Activated CD8-positive, alpha-beta memory T cell treated with anti-CD3 and anti-CD28 coated beads, Interleukin-2, amount 50 U/mL, for 1 hour (primary cell): ENCODE measurements around the gene MIGA2.
A peak's percentile ranks its signal among the peaks of the same experiment; 100 is the strongest.
"Not testable (repeated sequence)": the region's sequence is repeated elsewhere in the genome, so short reads cannot be mapped to it uniquely, and the experiment has no call there.

ENCODE experiments used
- DNase-seq: peaks from one replicate; pipeline ENCODE4 v3.0.0-alpha.2; 2020; ENCODE audit errors: extremely low read depth

Gene MIGA2, protein sequence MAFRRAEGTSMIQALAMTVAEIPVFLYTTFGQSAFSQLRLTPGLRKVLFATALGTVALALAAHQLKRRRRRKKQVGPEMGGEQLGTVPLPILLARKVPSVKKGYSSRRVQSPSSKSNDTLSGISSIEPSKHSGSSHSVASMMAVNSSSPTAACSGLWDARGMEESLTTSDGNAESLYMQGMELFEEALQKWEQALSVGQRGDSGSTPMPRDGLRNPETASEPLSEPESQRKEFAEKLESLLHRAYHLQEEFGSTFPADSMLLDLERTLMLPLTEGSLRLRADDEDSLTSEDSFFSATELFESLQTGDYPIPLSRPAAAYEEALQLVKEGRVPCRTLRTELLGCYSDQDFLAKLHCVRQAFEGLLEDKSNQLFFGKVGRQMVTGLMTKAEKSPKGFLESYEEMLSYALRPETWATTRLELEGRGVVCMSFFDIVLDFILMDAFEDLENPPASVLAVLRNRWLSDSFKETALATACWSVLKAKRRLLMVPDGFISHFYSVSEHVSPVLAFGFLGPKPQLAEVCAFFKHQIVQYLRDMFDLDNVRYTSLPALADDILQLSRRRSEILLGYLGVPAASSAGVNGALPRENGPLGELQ

GRCh38 chr9:129036241-129036922 is at the start of gene MIGA2:
TSS of gene MIGA2 (plus strand) at chr9:129036626. CDS start at chr9:129040595, 3,969 bp downstream.
- DNase-seq: peak; percentile 91

- DNase-seq: no peak
Observed at GRCh38 chr9:128986671-128987070, 49.8 kb upstream of the MIGA2 start.

- no peak for DNase-seq
Observed at GRCh38 chr9:128987805-128988204, 48.6 kb upstream of the MIGA2 start.

GRCh38 chr9:128992995-128993394 is 43.4 kb upstream of the MIGA2 start:
- no peak for DNase-seq

DNA sequence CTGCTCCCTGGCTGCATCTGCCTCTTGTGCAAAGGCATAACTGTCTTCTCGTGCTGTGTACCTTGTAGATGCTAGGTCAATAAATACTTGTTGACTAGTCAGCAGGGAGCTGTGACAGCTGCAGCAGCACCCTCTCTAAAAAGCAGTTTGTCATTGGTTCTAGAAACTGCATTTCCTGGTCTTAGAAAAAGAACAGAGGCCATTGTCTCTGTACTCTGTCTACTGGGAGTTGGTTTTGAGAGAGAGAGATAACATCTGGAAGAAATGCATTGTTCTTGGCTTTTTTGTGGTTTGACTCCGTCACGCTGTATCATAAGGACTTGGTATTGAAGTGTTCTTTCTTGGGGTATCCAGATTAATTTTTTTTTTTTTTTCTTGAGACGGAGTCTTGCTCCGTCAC is 40.6 kb upstream of the MIGA2 start:
- no peak for DNase-seq

DNA sequence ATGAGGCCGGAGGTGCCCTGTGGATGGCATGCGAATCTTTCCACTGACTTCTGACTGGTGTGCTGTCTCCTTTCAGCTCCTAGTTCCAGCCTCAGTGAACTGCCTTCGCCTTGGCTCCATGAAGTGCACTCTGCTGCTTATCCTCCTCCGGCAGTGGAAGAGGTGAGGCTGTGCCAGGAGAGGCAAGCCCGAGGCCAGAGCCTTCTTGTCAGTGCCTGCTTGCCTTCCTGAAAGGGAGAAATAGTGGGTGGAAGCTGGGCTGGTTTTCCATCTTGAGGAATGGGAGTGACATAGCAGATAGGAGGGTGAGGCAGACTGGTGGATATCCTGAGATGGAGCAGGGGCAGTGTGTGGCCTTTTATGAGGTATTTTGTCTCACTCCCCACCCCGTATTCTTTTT is 38.0 kb upstream of the MIGA2 start:
- no peak for DNase-seq

GRCh38 chr9:128999581-129000206 is 36.7 kb upstream of the MIGA2 start:
- DNase-seq: no peak

GRCh38 chr9:129001504-129002325 is 34.7 kb upstream of the MIGA2 start:
- no peak for DNase-seq

- DNase-seq: no peak
Observed at GRCh38 chr9:129002992-129003391, 33.4 kb upstream of the MIGA2 start.

DNA sequence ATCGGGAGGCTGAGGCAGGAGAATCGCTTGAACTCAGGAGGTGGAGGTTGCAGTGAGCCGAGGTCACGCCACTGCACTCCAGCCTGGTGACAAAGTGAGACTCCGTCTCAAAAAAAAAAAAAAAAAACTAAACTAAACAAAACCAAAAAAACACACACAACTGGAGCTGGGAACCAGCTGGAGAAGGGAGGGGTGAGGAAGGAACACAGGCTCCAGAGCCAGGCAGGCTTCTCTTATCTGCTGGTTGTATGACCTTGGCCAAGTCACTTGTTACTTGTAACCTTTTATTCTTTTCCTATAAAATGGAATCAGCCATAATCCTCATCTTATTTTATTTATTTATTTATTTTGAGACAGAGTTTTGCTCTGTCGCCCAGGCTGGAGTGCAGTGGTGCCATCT is 32.3 kb upstream of the MIGA2 start:
- DNase-seq: not testable (repeated sequence)

GRCh38 chr9:129005336-129005997 is 31.0 kb upstream of the MIGA2 start:
- DNase-seq: no peak

GRCh38 chr9:129006328-129007034 is 29.9 kb upstream of the MIGA2 start:
- no peak for DNase-seq

DNA sequence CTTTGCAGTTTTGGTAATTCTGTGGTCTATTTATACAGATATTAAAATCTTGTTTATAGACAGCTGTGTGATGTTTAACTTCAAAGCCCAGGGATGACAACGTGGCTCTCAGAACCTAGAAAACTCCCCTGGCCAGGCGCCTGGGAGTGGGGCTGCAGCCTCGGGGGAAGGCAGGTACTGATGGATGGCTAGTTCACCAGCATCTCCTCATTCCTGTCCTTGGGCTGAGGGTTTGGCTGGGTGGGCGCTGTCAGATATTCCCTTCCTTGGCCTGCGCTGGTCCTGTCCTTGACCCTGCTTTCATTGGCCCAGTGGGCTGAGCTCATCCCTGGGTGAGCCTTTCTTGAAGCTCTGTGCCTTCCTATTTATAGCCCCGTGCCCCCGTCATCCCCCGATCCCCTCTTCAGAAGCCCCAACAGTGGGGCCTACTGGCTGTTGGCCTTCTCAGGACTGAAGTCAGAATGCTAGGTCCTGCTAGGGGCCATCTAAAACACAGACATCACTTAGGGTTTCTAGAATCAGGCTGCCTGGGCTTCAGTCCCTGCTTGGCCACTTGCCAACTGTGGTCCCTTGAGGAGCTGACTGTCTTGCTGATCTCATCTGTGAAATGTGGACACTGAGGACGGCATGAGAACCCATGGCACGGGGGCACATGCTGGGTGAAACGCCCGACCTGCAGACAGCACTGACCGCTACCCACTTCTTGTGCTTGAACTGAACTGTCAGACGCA is 29.2 kb upstream of the MIGA2 start:
- no peak for DNase-seq

DNA sequence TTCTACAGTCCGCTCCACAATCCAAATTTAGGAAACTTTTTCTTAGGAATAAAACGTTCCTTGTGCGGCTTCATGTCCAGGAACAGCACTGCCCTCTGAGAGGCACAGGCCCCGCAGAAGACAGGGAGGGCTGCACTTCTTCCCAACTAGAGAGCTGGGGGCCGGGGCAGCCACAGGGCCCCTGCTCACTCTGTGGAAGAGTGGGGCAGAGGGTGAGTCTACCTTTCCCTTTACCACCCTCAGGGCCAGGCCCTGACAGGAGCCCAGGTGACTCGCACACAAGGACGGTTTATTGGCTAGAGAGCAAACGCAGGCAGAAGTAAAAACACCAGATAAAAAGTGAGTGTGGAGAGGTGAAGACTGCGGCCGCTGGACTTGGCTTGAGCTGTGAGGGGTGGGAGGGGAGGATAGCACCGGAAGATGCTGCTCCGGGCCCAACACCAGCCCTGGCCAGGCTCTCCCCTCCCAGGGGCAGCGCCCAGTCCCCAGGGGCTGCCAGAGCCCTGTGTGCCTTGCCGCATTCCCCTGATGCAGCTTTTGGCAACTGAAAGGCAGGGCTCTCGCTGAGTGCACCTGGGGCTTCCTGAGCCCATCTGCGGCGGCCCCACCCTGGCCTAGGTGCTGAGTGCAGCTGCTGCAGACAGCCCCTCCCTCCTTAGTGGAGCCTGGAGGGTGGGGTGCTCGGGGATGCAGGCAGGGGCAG is 28.5 kb upstream of the MIGA2 start:
- DNase-seq: no peak

- no peak for DNase-seq
Observed at GRCh38 chr9:129008469-129008965, 27.9 kb upstream of the MIGA2 start.

DNA sequence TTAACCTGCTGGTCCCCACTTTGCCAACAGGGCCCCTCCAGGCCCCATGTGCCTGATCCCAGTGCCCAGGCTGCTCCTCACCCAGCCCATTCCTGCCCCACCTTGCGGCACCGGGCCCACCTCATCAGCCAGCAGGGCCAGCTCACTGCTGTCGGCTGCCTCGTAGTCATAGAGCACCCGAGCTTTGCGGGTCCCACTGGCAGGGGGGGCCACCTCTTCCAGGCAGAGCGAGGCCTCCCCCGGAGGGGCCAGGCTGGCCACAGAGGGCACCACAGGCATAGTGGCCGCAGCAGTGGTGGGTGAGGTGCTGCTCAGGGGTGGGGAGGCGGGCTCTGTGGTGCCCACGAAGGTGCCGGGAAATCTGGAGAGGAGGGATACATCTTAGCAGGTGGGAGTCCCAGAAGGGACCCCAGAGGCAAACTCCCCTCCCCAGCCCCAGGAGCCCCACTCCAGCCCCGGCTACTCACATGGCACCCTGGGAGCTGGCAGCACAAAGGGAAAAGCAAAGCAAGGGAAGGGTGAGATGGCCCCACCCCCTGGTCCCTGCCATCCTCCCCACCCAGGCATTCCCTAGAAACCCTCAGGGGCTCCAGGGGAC is 27.3 kb upstream of the MIGA2 start:
- no peak for DNase-seq

- no peak for DNase-seq
Observed at GRCh38 chr9:129009584-129010141, 26.8 kb upstream of the MIGA2 start.
